Natural killer cell treated with Interleukin-12 subunit alpha and Interleukin-12 subunit beta and Interleukin-15 and Interleukin-18, amount 100 ng/mL, for 72 hours (primary cell): ENCODE data around the gene TMEM234. TPM values are rescaled to one million over a fixed set of nuclear protein-coding genes. Genes with fewer than 3 reads are reported as not detected.

Source experiments
- ATAC-seq, 2 donors: fragments of 150-1000 bp; cut with Tn5 transposase in 1 of 2; sonication (Bioruptor Pico), chemical (Tn5 transposase) in 1 of 2; 2 replicates each; pipeline ENCODE4 v1.10.0; 2021
- DNase-seq: peaks from one replicate; pipeline ENCODE4 v3.0.0; 2022; ENCODE audit warnings: low spot score
- H3K27ac Mint-ChIP-seq, 2 donors: 1 replicate in 1 of 2; 2 replicates in 1 of 2; pipeline ENCODE4 v1.8.0; 2022; ENCODE audit warnings: mixed read lengths in 2 of 2, mild to moderate bottlenecking in 1 of 2, moderate library complexity in 1 of 2
- H3K27me3 Mint-ChIP-seq, 2 donors: 1 replicate in 1 of 2; 2 replicates in 1 of 2; pipeline ENCODE4 v1.8.0; 2022; ENCODE audit warnings: mixed read lengths in 2 of 2
- H3K36me3 Mint-ChIP-seq: one replicate; pipeline ENCODE4 v1.8.0; 2022; ENCODE audit warnings: mixed read lengths
- H3K4me1 Mint-ChIP-seq, 2 donors: 1 replicate in 1 of 2; 2 replicates in 1 of 2; pipeline ENCODE4 v1.8.0; 2022; ENCODE audit warnings: low read depth in 2 of 2, mixed read lengths in 2 of 2, mild to moderate bottlenecking in 1 of 2
- H3K4me3 Mint-ChIP-seq: one replicate; pipeline ENCODE4 v1.8.0; 2022; ENCODE audit warnings: mixed read lengths
- H3K9me3 Mint-ChIP-seq: 2 replicates; pipeline ENCODE4 v1.8.0; 2022; ENCODE audit warnings: mixed read lengths
- total RNA-seq, 2 donors: library from RNA; stranded (reverse); gene quantifications; one replicate each; pipeline ENCODE4 v1.2.3, GENCODE V29; 2022

TMEM234 gene
- total RNA-seq, 2 donors from 2014 or later: 15.6 to 15.8 TPM

DNA sequence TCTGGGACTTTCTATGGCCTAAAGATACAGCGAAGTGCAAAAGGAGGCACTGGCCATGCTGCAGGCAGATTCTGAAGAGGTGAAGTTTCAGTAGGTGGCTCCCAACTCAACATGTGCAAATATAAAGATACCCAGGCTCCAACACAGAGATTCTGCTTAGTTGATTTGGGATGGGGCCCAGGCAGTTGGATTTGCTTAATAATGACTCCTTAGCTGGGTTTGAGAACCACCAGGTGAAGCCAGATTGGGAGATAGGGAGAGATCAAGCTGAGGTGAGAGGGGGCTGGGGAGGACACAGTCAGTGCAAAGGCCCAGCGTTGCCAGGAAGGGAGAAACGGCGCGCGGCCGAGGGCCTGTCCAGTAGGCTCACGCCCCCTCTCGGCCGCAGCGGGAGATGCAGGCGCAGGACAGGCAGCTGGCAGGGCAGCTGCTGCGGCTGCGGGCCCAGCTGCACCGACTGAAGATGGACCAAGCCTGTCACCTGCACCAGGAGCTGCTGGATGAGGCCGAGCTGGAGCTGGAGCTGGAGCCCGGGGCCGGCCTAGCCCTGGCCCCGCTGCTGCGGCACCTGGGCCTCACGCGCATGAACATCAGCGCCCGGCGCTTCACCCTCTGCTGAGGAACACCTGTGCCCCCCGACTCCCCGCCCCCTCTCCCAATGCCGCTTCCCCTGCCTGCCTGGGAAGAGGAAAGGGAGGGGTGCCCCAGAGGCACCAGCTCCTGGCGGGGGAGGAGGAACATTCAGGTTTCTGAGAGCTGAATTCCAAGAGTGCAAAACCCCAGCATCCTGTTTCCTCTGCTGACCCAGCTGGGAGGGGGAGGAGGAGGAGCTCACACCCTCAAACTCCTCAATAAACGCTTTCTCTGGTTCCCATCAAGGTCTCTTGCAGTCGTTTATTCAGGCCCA lies 26.1 kb upstream of the TMEM234 start:
- Mint-ChIP-seq H3K4me3 (peak overlapping the region; percentile 98), H3K27me3 (no peaks in the 10 kb centered on the region), H3K4me1 (peaks cover 38 to 45% of the 10 kb centered on the region in 2 donors), H3K27ac (peak overlapping the region; percentile 91 to 98), H3K9me3 (no peaks in the 10 kb centered on the region), H3K36me3 (peaks cover 4% of the 10 kb centered on the region)
- DNase-seq: peak; percentile 91
- ATAC-seq: peak; percentile 66 to 83

GRCh38 chr1:32247452-32247851 lies 25.3 kb upstream of the TMEM234 start:
- Mint-ChIP-seq H3K27ac (peak overlapping the region; percentile 91 to 98), H3K4me1 (peaks cover 35 to 40% of the 10 kb centered on the region in 2 donors), H3K4me3 (peak overlapping the region; percentile 98), H3K9me3 (no peaks in the 10 kb centered on the region), H3K36me3 (peaks cover 4% of the 10 kb centered on the region), H3K27me3 (no peaks in the 10 kb centered on the region)
- DNase-seq (no peak), ATAC-seq (no peak)

DNA sequence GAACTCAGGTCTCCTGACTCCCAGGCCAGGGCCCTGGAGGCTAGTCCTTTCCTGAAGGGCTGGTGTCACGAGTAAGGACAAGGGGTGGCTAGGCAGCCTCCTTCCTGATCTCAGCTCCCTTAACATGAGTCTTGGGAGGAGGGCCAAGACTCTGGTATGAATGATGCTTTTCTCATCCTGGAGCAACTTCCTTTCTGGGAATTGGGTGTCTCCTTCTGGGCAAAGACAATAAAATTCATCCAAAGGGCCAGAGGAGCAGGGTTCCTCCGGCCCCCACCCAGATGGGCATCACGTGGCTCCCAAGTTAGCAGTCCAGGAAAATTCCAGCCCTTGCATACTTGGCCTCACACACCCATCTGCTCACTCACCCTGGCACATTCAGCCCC lies 24.7 kb upstream of the TMEM234 start, which contains the start of gene FAM167B:
Gene FAM167B (plus strand): TSS at position 335 of the 386 bp plus-strand sequence. CDS start 200 bp downstream, outside the sequence.
- peaks cover 34% of the 10 kb centered on the region in 2 donors for H3K4me1 Mint-ChIP-seq
- DNase-seq: no peak

DNA sequence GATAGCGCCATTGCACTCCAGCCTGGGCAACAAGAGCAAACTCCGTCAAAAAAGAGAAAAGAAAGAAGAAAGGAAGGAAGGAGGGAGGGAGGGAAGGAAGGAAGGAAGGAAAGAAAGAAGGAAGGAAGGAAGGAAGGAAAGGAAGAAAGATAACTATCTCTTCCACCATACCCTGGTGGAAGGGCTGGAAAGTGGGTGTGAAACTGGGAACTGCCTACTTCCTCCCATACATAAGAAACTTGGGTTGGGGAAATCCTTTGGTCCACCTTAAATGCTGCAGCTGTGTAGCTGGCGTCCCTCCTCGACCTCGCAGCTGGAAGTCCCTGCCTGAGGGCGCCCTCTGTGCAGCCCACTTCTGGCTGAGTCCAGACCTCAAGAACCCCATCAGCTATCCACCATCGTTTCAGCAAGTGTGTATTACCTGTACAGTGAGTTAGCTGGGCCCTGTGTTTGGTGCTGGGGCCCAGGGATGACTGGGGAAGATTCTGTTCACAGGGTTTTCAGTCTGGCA lies 20.2 kb upstream of the TMEM234 start:
- H3K27me3 Mint-ChIP-seq: no peaks in the 10 kb centered on the region
- H3K4me3 Mint-ChIP-seq: no peak overlapping the region
- H3K9me3 Mint-ChIP-seq: no peaks in the 10 kb centered on the region
- peaks cover 0 to 13% of the 10 kb centered on the region in 2 donors for H3K4me1 Mint-ChIP-seq
- ATAC-seq: no peak
- no peak for DNase-seq
- no peak overlapping the region for H3K27ac Mint-ChIP-seq
- no peaks in the 10 kb centered on the region for H3K36me3 Mint-ChIP-seq

More for the DNA sequence above, 24.7 kb upstream of the TMEM234 start, which contains the start of gene FAM167B:
- H3K27me3 Mint-ChIP-seq: no peaks in the 10 kb centered on the region
- peak within 1 kb of the TSS; percentile 91 to 98 for H3K27ac Mint-ChIP-seq
- ATAC-seq: no peak
- no peaks in the 10 kb centered on the region for H3K9me3 Mint-ChIP-seq
- peaks cover 3% of the 10 kb centered on the region for H3K36me3 Mint-ChIP-seq
- peak within 1 kb of the TSS; percentile 98 for H3K4me3 Mint-ChIP-seq

DNA sequence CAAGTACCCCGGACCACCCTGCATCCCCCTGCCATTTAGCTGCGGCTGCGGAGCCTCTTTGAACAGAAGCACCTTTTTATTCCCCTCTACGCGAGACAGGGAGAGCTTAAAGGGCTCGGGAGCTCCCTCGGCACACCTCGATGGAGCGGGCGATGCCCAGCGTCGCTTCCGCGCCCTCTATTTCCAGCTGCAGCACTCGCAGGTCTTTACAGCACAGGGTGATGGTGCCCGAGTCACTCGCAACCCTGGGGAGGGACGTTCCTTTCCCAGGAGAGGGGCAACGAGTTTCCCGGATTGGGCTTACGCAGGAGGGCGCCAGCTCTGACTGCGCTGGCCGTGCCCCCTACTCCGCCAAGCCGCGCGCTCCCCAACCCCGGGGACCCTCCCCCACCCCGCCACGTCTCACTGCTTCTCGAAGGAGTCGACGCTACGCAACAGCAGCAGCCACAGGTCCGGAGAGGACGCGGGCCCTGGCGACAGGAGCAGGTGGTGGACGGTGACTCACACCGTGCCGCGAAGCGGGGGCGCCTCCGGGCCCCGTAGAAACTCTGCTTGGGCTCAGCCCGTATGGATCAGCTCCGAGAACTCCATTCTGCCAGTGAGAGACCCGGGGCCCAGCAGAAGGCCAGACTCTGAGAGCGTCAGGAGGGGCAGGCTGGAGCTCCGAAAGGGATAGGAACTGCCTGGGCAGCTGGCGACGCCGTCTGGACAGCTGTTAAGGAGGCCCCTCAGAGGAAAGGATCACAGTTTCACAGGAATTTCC lies 19.0 kb upstream of the TMEM234 start:
- Mint-ChIP-seq H3K9me3 (no peaks in the 10 kb centered on the region), H3K27me3 (no peaks in the 10 kb centered on the region), H3K4me3 (peak overlapping the region; percentile 82), H3K36me3 (no peaks in the 10 kb centered on the region), H3K4me1 (peaks cover 0 to 13% of the 10 kb centered on the region in 2 donors), H3K27ac (peak overlapping the region; percentile 23 to 69)
- no peak for DNase-seq
- ATAC-seq: peak; percentile 81 to 86

DNA sequence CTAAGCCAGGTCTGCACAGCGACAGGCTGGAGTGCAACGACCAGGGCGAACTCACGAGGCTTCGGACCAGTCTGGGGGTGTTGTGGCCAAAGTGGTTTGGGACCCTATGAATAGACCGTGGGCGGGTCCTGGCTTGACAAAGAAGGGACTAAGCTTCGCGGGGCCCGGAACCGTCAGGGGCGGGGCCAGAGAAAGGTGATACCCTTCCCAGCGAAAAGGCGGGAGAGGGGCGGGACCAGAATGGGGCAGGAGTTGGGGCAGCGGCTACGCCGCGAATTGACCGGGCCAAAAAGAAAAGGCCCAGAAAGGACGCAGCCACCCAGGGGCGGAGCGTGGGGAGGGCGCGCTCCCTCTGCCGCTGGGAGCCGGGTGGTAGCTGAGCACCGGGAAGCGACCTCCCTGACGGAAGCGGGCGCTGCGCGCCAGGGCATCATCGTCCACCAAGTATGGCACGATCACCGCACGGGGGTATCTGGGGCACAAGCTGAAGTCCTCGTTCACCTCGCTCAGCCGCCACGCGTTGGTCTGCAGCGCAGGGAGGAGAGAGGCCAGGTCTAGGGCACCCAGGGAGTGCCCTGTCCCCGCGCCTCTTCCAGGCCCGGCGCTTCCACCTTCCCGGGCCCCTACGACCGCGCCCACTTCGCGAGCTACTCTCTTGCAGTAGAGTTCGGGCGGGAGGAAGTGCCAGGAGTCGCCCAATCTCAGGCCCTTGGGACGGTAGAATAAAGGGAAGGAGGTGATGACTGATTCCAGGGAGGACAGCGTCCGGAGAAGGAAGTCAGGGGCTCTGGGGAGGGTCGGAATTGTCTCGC lies 18.2 kb upstream of the TMEM234 start:
- H3K4me1 Mint-ChIP-seq: peaks cover 0 to 13% of the 10 kb centered on the region in 2 donors
- peak overlapping the region in 1 of 2 donors; percentile 69 for H3K27ac Mint-ChIP-seq
- H3K36me3 Mint-ChIP-seq: no peaks in the 10 kb centered on the region
- H3K4me3 Mint-ChIP-seq: peak overlapping the region; percentile 82
- DNase-seq (peak; percentile 72), ATAC-seq (peak; percentile 69 to 74)
- no peaks in the 10 kb centered on the region for H3K9me3 Mint-ChIP-seq
- no peaks in the 10 kb centered on the region for H3K27me3 Mint-ChIP-seq

- Mint-ChIP-seq H3K9me3 (no peaks in the 10 kb centered on the region), H3K36me3 (no peaks in the 10 kb centered on the region), H3K4me1 (peaks cover 0 to 13% of the 10 kb centered on the region in 2 donors), H3K4me3 (peak overlapping the region; percentile 82), H3K27ac (peak overlapping the region in 1 of 2 donors; percentile 69), H3K27me3 (no peaks in the 10 kb centered on the region)
- no peak for DNase-seq
- no peak for ATAC-seq
Measured at GRCh38 chr1:32239790-32240139, 17.6 kb upstream of the TMEM234 start.

DNA sequence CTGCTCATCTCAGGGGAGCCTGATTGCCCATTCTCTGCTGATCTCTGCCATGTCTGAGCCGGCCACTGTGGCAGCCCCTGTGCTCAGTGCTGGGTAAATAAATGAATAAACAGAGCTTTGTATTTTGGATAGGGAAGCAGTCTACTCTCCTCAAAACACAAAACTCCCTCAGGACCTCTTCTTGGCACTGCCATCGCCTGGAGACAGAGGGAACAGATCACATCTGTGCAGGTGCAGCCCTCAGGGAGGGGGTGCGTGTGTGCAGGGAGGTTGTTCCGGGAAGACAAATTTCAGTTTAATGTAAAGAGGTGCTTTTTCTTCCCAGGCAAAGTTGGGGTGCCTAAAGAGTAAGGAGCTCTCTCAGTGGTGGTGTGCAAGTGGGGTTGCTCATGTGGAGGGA lies 17.2 kb upstream of the TMEM234 start:
- no peak for DNase-seq
- Mint-ChIP-seq H3K27ac (no peak overlapping the region), H3K27me3 (no peaks in the 10 kb centered on the region)

GRCh38 chr1:32234792-32235191 lies 12.6 kb upstream of the TMEM234 start:
- Mint-ChIP-seq H3K4me3 (no peak overlapping the region), H3K9me3 (no peaks in the 10 kb centered on the region), H3K27ac (no peak overlapping the region), H3K27me3 (no peaks in the 10 kb centered on the region), H3K36me3 (peaks cover 6% of the 10 kb centered on the region), H3K4me1 (no peaks in the 10 kb centered on the region)
- DNase-seq: no peak
- peak in 1 of 2 donors; percentile 24 for ATAC-seq

More for the DNA sequence above, 17.2 kb upstream of the TMEM234 start:
- Mint-ChIP-seq H3K36me3 (no peaks in the 10 kb centered on the region), H3K4me3 (peak overlapping the region; percentile 82), H3K4me1 (peaks cover 0 to 13% of the 10 kb centered on the region in 2 donors), H3K9me3 (no peaks in the 10 kb centered on the region)
- no peak for ATAC-seq

DNA sequence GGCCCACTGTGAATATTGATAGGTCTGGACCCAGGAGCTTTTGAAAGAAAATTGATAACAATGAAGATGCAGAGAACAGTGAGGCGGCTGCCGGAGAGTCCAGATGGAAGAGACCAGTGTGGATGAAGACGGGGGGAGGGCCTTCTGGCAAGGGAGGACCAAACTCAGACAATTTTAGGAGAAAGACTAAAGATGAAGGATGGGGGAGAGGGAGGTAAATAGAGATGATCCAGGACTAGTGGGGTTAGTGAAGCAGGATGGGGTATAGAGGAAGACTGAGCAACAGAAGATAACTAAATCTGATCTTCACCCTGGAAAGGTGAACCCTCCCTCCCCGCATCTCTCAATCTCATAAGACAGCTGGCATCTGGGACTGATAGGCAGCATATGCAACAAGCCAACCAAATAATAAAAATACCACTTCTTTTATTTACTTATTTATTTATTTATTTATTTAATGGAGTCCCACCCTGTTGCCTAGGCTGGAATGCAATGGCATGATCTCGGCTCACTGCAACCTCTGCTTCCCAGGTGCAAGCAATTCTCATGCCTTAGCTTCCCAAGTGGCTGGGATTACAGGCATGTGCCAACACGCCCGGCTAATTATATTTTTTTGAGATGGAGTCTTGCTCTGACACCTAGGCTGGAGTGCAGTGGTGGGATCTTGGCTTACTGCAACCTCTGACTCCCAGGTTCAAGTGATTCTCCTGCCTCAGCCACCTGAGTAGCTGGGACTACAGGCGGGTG lies 10.6 kb upstream of the TMEM234 start:
- Mint-ChIP-seq H3K27ac (no peak overlapping the region), H3K4me1 (peaks cover 1 to 4% of the 10 kb centered on the region in 2 donors), H3K9me3 (no peaks in the 10 kb centered on the region), H3K27me3 (no peaks in the 10 kb centered on the region), H3K36me3 (peaks cover 10% of the 10 kb centered on the region), H3K4me3 (no peak overlapping the region)
- no peak for DNase-seq
- ATAC-seq: no peak

DNA sequence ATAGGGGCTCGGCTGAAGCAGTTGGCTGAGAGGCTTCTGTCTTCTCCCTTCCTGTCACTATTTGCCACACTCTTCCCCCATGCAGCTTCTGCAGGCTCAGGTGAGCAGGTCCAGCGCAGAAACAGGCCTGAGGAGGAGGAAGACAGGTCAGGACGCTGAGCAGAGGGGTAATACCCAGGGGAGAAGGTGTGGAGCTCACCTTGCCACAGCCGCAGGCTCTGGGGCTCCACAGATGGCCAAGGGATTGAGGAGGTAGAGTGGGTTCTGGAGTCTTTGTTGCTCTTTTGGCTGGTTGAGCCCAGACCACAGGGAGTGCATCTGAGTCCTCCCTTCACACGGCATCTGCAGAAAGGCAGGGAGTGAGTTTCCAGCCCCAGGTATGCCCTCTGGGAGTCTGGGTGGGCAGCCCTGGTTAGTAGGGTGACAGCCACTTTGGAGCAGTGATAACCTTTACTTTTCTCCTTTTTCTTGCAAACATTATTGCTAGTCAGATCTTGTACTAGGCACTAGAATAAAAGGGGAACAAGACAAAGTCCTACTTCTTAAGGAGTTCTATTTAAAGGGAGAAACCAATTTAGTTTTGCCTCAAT lies 9.8 kb upstream of the TMEM234 start:
- H3K27ac Mint-ChIP-seq: no peak overlapping the region
- H3K27me3 Mint-ChIP-seq: no peaks in the 10 kb centered on the region
- DNase-seq (no peak), ATAC-seq (no peak)
- peaks cover 15% of the 10 kb centered on the region for H3K36me3 Mint-ChIP-seq
- no peak overlapping the region for H3K4me3 Mint-ChIP-seq
- no peaks in the 10 kb centered on the region for H3K9me3 Mint-ChIP-seq
- peaks cover 5 to 9% of the 10 kb centered on the region in 2 donors for H3K4me1 Mint-ChIP-seq

DNA sequence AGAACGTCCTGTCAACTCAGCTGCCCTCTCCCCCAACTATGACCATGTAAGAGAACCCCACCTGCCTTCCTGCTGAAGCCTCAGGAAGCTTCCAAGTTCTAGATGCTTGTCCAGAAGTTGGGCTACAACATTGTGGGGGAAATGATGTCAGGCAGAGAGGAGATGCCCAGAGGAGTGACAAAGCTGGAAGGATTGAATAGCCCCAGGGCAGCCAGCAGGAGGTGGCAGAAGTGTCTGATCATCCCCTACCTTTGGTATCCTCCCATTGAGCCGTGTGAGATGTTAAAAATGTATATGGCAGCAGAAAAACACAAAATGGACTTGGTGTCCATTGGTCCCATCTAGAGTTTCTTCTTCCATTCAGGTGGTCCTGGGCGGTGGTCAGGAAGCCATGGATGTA lies 6.6 kb upstream of the TMEM234 start:
- H3K36me3 Mint-ChIP-seq: peaks cover 19% of the 10 kb centered on the region

More for the DNA sequence above, 6.6 kb upstream of the TMEM234 start:
- H3K4me1 Mint-ChIP-seq: peaks cover 12 to 20% of the 10 kb centered on the region in 2 donors
- H3K9me3 Mint-ChIP-seq: no peaks in the 10 kb centered on the region
- H3K27me3 Mint-ChIP-seq: no peaks in the 10 kb centered on the region
- DNase-seq (no peak), ATAC-seq (no peak)
- H3K27ac Mint-ChIP-seq: no peak overlapping the region
- no peak overlapping the region for H3K4me3 Mint-ChIP-seq
